HepG2 (cell line): Measurements from ENCODE around the gene TNIP3. TPM values are rescaled to one million over a fixed set of nuclear protein-coding genes. Genes with fewer than 3 reads are reported as not detected.

ENCODE experiments used
- BRD4 ChIP-seq: sonication (generic); formaldehyde crosslinking; IDR thresholded peaks from 2 replicates; pipeline ENCODE4 v1.4.0; 2020; ENCODE audit warnings: missing genetic modification reagents
- CBX1 ChIP-seq: IDR thresholded peaks from one replicate; pipeline ENCODE4 v1.6.1; 2016; ENCODE audit warnings: antibody characterized with exemption, low read depth
- CHD2 ChIP-seq: IDR thresholded peaks from 2 replicates; pipeline ENCODE4 v1.6.1; 2011; ENCODE audit warnings: low read depth, low read length, improper control_type of control experiment
- HNF4G ChIP-seq, 2 experiments: sonication (generic) in 1 of 2; formaldehyde crosslinking in 1 of 2; IDR thresholded peaks; 2 replicates each; pipeline versions ENCODE4 v1.4.0 to v1.6.1; 2011 to 2020; ENCODE audit warnings: borderline replicate concordance in 2 of 2, low read depth in 2 of 2, mild to moderate bottlenecking in 2 of 2, low read length in 1 of 2, missing genetic modification reagents in 1 of 2, moderate library complexity in 1 of 2
- MBD4 ChIP-seq: IDR thresholded peaks from 2 replicates; pipeline ENCODE4 v1.6.1; 2012; ENCODE audit warnings: low read length, inconsistent platforms, borderline replicate concordance
- RNF219 ChIP-seq: sonication (generic); formaldehyde crosslinking; IDR thresholded peaks from 2 replicates; pipeline ENCODE4 v1.5.0; 2020; ENCODE audit warnings: mild to moderate bottlenecking, missing genetic modification reagents
- TBX3 ChIP-seq: fragments of 450-650 bp; IDR thresholded peaks from 2 replicates; pipeline ENCODE4 v1.6.1; 2017; ENCODE audit warnings: antibody characterized with exemption, mild to moderate bottlenecking, inconsistent platforms, borderline replicate concordance
- TFDP2 ChIP-seq: sonication (generic); formaldehyde crosslinking; IDR thresholded peaks from 2 replicates; pipeline ENCODE4 v1.4.0; 2020; ENCODE audit warnings: missing genetic modification reagents
- ZNF12 ChIP-seq: sonication (generic); formaldehyde crosslinking; IDR thresholded peaks from 2 replicates; pipeline ENCODE4 v1.5.0; 2020; ENCODE audit warnings: missing genetic modification reagents
- ZNF260 ChIP-seq: sonication (generic); formaldehyde crosslinking; IDR thresholded peaks from 2 replicates; pipeline ENCODE4 v1.4.0; 2020; ENCODE audit warnings: missing genetic modification reagents, low read depth, mild to moderate bottlenecking, borderline replicate concordance
- ZNF407 ChIP-seq: sonication (generic); formaldehyde crosslinking; IDR thresholded peaks from one replicate; pipeline ENCODE4 v1.5.1; 2020; ENCODE audit warnings: mild to moderate bottlenecking, missing genetic modification reagents; ENCODE audit errors: not compliant biosample characterization
- ZNF468 ChIP-seq: sonication (generic); formaldehyde crosslinking; IDR thresholded peaks from 2 replicates; pipeline ENCODE4 v1.8.0; 2022; ENCODE audit warnings: mild to moderate bottlenecking, moderate library complexity, missing genetic modification reagents
- ZSCAN30 ChIP-seq: sonication (generic); formaldehyde crosslinking; IDR thresholded peaks from 2 replicates; pipeline ENCODE4 v1.5.0; 2020; ENCODE audit warnings: mild to moderate bottlenecking, missing genetic modification reagents
- polyA plus RNA-seq, 8 experiments: library from polyadenylated mRNA; depleted of rRNA in 3 of 8; stranded (reverse) in 7 of 8; unstranded in 1 of 8; fragments of >200 nt; fragmentation: Illumina TruSeq in 4 of 8; extraction: Trizol in 4 of 8; gene quantifications; 2 replicates each; pipeline versions ENCODE4 v1.2.1 to v1.2.3, GENCODE V29; 2011 to 2016; ENCODE audit warnings: low read depth in 4 of 8, missing spikeins in 1 of 8, mixed read lengths in 1 of 8; ENCODE audit not compliant: insufficient read depth in 1 of 8
- total RNA-seq, 5 experiments: library from RNA; depleted of rRNA; stranded (reverse); fragments of >200 nt; fragmentation: Illumina TruSeq; extraction: Trizol; gene quantifications; 2 replicates each; pipeline ENCODE4 v1.2.3, GENCODE V29; 2016; ENCODE audit warnings: low read depth in 1 of 5

The TNIP3 gene
- total and polyA plus RNA-seq, 2 of the 13 experiments (the other 11 are each of a cell fraction or from before 2014, with no cell fraction given): not detected

GRCh38 chr4:121166976-121167375 is 2.9 kb upstream of the TNIP3 start (continued):
- TF ChIP-seq ZNF407 (CRISPR knock-in tag) (no peak), ZSCAN30 (no peak), HNF4G (IDR thresholded peaks at IDR 0.05; ENCODE audit: borderline replicate concordance, low read depth, low read length) (no peak), HNF4G (CRISPR knock-in tag; IDR thresholded peaks at IDR 0.05; ENCODE audit: borderline replicate concordance, low read depth) (no peak), ZNF12 (CRISPR knock-in tag) (no peak), MBD4 (no peak), BRD4 (CRISPR knock-in tag) (no peak), RNF219 (CRISPR knock-in tag) (no peak), CHD2 (no peak), TBX3 (no peak), TFDP2 (CRISPR knock-in tag) (no peak), ZNF468 (CRISPR knock-in tag) (no peak), ZNF260 (CRISPR knock-in tag) (no peak), CBX1 (no peak)
- TF ChIP-seq, all 625 proteins: peak for 0
